Measurements from ENCODE around the gene MST1R.

GRCh38 chr3:49903451-49904424, at the start of gene MST1R:
- TF ChIP-seq POLR2A (IDR thresholded peaks at IDR 0.05) (no peak), CTCF (IDR thresholded peaks at IDR 0.05) (no peak)

Measured in lower leg skin (tissue), 3 donors.